ENCODE results near the gene CADM4.

Gene CADM4

GRCh38 chr19:43578787-43579186, 60.9 kb downstream of the CADM4 start:
- DNase-seq, result no peak

DNA sequence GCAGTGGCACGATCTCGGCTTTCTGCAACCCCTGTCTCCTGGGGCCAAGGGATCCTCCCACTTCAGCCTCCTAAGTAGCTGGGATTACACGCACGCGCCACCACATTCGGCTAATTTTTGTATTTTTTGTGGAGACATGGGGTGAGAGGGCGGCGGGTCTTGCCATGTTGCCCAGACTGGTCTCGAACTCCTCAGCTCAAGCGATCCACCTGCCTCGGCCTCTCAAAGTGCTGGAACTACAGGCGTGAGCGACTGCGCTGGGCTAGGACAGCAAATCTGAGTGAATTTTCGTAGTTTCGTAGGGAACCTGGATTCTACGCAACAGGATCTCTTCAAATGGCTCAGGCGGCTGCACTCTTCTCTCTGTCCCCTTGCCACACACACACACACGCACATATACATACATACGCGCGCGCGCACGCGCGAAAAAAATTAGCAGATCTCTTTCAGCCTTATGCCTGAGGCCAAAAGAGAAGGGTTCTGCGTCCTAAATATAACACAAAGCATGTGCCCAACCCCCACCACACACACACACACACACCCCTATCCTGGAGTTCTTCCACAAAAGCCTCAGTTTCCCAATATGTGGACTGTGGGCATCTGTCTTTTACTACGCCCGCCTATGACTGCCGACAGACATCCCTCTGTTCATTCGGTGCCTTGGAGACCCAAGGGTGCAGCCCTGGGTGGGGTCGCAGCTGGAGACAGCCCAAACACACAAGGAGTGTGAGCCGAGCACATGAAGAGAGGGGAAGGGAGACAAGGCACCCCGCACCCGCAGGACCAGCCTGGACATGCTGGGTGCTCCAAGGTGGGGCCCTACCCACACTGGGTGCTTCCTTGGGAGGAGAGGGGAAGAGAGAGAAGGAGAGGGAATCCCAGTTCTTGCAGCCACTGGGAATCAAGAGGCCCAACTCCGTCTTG, 63.4 kb downstream of the CADM4 start:
- DNase-seq, result no peak

DNA sequence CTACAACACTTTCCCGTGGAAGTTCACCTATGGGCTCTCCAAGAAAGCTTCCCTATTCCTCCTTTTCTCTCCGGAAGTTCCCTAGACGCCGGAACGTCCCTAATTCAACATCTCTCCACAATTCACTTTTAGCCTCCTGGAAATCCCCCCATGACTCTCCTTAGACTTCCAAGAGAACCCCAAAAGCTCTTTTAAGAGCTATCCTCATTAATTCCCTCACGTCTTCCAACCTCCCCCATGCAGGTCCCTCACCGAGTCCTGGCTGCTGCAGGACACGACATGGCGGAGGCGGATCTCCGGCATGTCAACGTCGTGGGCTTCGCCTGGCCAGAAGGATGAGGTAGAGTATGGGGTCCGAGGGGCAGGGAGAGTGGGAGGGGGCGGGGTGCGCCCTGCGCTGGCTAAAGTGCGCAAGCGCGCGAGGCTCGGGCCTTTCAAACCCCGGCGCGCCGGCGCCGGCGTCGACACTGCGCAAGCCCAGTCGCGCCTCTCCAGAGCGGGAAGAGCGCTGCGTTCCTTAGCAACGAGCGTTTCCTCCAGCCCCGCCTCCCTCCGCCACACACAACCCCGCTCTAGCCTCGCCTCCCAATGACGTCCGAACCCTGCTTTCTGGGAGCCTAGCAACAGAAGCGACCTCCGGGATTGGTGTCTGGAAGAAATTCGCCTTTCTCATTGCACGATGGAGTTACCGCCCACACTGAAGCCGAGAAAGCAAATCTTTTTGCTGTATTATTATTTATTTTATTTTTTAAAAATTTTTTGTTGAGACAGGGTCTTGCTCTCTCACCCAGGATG, 64.3 kb downstream of the CADM4 start, which contains the start of the genes PINLYP and XRCC1:
PINLYP (plus strand) TSS at position 646 of the 795 bp plus-strand sequence. CDS start 1,391 bp downstream, outside the sequence.
XRCC1 (minus strand) TSS at position 372 of the 795 bp plus-strand sequence; CDS start at position 303, 69 bp downstream.
- DNase-seq, result peak; percentile 87

DNA sequence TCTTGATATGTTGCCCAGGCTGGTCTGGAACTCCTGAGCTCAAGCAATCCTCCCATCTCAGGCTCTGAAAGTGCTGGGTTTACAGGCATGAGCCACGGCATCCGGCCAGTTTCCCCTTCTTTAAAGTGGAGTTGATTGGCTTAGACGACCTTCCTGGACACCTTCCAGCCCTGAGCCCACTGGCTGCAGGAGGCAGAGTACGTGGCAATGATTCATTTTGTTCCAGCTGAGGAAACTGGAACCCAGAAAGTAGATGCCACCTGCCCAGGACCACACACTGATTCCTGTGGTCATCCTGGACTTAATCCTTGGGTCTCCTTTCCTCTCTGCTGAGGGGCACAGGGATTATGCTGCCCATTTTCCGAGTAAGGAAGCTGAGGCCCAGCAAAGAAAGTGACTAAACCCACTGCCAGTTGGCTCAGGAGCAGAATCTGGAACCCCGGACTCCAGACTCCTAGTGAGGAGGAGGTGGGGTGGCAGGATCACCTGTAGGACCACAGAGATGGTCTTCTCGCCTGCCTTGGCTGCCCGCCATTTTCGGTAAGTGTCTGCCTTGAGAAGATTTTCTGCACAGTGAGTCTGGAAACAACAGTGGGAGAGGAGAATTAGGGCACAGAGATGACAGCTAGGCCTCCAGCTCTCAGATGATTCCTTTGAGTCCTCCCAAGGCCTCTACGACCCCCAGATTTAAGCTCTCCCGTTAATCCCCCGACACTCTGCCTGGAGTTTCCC, 65.1 kb downstream of the CADM4 start:
- no peak for DNase-seq

Data from activated T-cell treated with anti-CD3 and anti-CD28 coated beads for 4 hours (primary cell).